Upper lobe of left lung (tissue), 6 donors: Measurements from ENCODE around the gene ORM1. TPM values are rescaled to one million over a fixed set of nuclear protein-coding genes. Genes with fewer than 3 reads are reported as not detected.
"Not testable (repeated sequence)": the region's sequence is repeated elsewhere in the genome, so short reads cannot be mapped to it uniquely, and the experiment has no call there.

Experiments used
- ATAC-seq, 2 donors: fragments of 200-7000 bp; cut with Tn5 transposase; one replicate each; pipeline ENCODE4 v1.9.1; 2022; ENCODE audit warnings: mild to moderate bottlenecking in 2 of 2, moderate library complexity in 2 of 2; ENCODE audit not compliant: low FRiP score in 2 of 2
- DNase-seq, 2 donors: peaks; one replicate each; pipeline ENCODE4 v3.0.0-alpha.2; 2019 to 2020
- H3K27ac ChIP-seq, 4 donors: fragments of 200-600 bp; sonication (generic); one replicate each; pipeline ENCODE4 v1.5.1; 2016 to 2019
- H3K27me3 ChIP-seq, 4 donors: fragments of 200-600 bp; sonication (generic); one replicate each; pipeline ENCODE4 v1.5.1; 2017 to 2019
- H3K36me3 ChIP-seq, 4 donors: fragments of 200-600 bp; sonication (generic); one replicate each; pipeline ENCODE4 v1.5.1; 2016 to 2019
- H3K4me1 ChIP-seq, 4 donors: fragments of 200-600 bp; sonication (generic); one replicate each; pipeline ENCODE4 v1.5.1; 2018 to 2019
- H3K4me3 ChIP-seq, 4 donors: fragments of 200-600 bp; sonication (generic); one replicate each; pipeline ENCODE4 v1.5.1; 2017 to 2019; ENCODE audit warnings: mild to moderate bottlenecking in 2 of 4, moderate library complexity in 1 of 4
- H3K9me3 ChIP-seq, 4 donors: fragments of 200-600 bp; sonication (generic); one replicate each; pipeline ENCODE4 v1.5.1; 2018 to 2019
- EP300 ChIP-seq, 4 donors: sonication (generic); formaldehyde crosslinking; IDR thresholded peaks; one replicate each; pipeline ENCODE4 v1.5.1; 2017; ENCODE audit warnings: antibody characterized with exemption in 4 of 4, control low read depth in 2 of 4
- POLR2A ChIP-seq, 4 donors: fragments of 450-650 bp; IDR thresholded peaks; one replicate each; pipeline ENCODE4 v1.5.1; 2016 to 2017; ENCODE audit warnings: antibody characterized with exemption in 4 of 4, mild to moderate bottlenecking in 2 of 4
- POLR2AphosphoS5 ChIP-seq, 2 donors: sonication (generic); formaldehyde crosslinking; IDR thresholded peaks; one replicate each; pipeline ENCODE4 v1.5.1; 2017; ENCODE audit warnings: antibody characterized with exemption in 2 of 2
- WGBS, 2 donors: methylation state at CpG; one replicate each; pipeline ENCODE4 v1.1.5; 2017 to 2018; 5-methylcytosine and 5-hydroxymethylcytosine counted together
- total RNA-seq, 6 donors: library from RNA; depleted of rRNA in 4 of 6; stranded (reverse); fragments of >200 nt in 4 of 6; gene quantifications; one replicate each; pipeline versions ENCODE4 v1.1.0 to v1.2.1, GENCODE V29; 2016 to 2021
- TF ChIP-seq, protein P1 (sequence below), 6 experiments: fragments of 450-650 bp in 4 of 6; fragments of 200-600 bp in 2 of 6; sonication (generic) in 2 of 6; IDR thresholded peaks; one replicate each; pipeline ENCODE4 v1.5.1; 2016 to 2019; ENCODE audit warnings: antibody characterized with exemption in 6 of 6
- donor health status: DM: no; HTN: no; CAD: no; lungs with moderate emphysema.
- donor health status: DM: no; HTN: yes; CAD: no; lungs with severe emphysema.

ORM1 gene
- total RNA-seq, 6 donors from 2014 or later: 1.8 to 17.9 (median 12.0) TPM; not detected in 1

DNA sequence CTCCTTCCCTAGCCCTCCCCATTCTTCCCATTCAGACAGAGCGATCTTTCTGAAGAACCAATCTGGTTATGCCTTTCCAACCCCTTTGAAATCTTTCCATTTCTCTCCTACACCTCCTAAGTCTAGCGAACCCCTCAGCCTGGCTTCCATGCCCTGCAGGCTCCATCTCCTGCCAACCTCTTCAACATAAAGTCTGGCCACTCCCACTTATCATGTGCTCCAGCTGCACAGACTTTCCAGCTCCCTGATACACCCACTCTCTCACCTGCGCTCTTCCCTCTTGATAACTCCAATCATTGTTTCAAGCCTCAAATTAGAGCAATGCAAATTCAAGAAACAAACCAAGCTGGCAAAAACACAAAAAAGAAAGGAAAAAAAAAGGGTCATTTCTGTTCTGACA, 3.8 kb upstream of the ORM1 start:
- no peaks in the 10 kb centered on the region for H3K9me3 ChIP-seq
- no peak overlapping the region for H3K27ac ChIP-seq
- TF ChIP-seq EP300 (IDR thresholded peaks at IDR 0.05) (no peak), POLR2A (IDR thresholded peaks at IDR 0.05) (no peak), POLR2AphosphoS5 (IDR thresholded peaks at IDR 0.05) (no peak)
- TF ChIP-seq, protein P1, sequence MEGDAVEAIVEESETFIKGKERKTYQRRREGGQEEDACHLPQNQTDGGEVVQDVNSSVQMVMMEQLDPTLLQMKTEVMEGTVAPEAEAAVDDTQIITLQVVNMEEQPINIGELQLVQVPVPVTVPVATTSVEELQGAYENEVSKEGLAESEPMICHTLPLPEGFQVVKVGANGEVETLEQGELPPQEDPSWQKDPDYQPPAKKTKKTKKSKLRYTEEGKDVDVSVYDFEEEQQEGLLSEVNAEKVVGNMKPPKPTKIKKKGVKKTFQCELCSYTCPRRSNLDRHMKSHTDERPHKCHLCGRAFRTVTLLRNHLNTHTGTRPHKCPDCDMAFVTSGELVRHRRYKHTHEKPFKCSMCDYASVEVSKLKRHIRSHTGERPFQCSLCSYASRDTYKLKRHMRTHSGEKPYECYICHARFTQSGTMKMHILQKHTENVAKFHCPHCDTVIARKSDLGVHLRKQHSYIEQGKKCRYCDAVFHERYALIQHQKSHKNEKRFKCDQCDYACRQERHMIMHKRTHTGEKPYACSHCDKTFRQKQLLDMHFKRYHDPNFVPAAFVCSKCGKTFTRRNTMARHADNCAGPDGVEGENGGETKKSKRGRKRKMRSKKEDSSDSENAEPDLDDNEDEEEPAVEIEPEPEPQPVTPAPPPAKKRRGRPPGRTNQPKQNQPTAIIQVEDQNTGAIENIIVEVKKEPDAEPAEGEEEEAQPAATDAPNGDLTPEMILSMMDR (IDR thresholded peaks at IDR 0.05): no peak
- WGBS, 2 donors: 64 to 76% methylated on average over 3 of the region's 3 CpGs
- peaks cover 0 to 17% (median 8%) of the 10 kb centered on the region in 4 donors for H3K4me1 ChIP-seq
- DNase-seq: peak in 1 of 2 donors; percentile 31
- H3K36me3 ChIP-seq: no peaks in the 10 kb centered on the region
- H3K4me3 ChIP-seq: no peak overlapping the region
- H3K27me3 ChIP-seq: no peaks in the 10 kb centered on the region
- no peak for ATAC-seq

DNA sequence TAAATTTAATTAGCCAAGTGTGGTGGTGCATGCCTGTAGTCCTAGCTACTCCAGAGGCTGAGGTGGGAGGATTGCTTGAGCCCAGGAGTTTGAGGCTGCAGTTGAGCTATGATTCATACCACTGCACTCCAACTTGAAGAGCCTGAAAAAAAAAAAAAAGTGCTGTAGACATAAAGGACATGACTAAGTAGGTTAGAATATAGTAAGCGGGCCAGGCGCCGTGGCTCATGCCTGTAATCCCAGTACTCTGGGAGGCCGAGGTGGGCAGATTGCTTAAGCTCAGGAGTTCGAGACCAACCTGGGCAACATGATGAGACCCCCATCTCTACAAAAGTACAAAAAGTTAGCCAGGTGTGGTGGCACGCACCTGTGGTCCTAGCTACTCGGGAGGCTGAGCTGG, 2.2 kb upstream of the ORM1 start:
- 88 to 90% methylated on average over 7 of the region's 7 CpGs for WGBS, 2 donors
- not testable (repeated sequence) for H3K9me3 ChIP-seq, ATAC-seq, H3K27ac ChIP-seq, H3K4me3 ChIP-seq, H3K27me3 ChIP-seq, H3K36me3 ChIP-seq
- H3K4me1 ChIP-seq: peaks cover 0 to 10% (median 4%) of the 10 kb centered on the region in 4 donors
- peak in 1 of 2 donors; percentile 57 for DNase-seq

DNA sequence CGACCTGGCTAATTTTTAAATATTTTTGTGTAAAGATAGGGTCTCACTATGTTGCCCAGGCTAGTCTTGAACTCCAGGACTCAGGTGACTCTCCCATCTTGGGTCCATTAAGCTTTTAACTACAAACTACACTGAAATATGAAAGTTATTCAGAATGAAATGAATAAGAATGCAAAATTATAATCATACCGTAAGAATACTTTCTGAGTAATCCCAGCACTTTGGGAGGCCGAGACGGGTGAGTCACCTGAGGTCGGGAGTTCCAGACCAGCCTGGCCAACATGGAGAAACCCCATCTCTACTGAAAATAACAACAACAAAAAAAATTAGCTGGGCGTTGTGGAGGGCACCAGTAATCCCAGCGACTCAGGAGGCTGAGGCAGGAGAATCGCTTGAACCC, 1.1 kb upstream of the ORM1 start:
- 73 to 90% methylated on average over 8 of the region's 8 CpGs for WGBS, 2 donors
- no peak for DNase-seq
- Histone ChIP-seq H3K4me1 (peaks cover 0 to 8% (median 4%) of the 10 kb centered on the region in 4 donors), H3K4me3 (no peak overlapping the region), H3K9me3 (no peaks in the 10 kb centered on the region), H3K27me3 (no peaks in the 10 kb centered on the region), H3K36me3 (no peaks in the 10 kb centered on the region), H3K27ac (no peak overlapping the region)
- TF ChIP-seq POLR2A (IDR thresholded peaks at IDR 0.05): no peak
- TF ChIP-seq, protein P1 (IDR thresholded peaks at IDR 0.05): no peak
- no peak for TF ChIP-seq POLR2AphosphoS5 (IDR thresholded peaks at IDR 0.05)
- TF ChIP-seq EP300 (IDR thresholded peaks at IDR 0.05): no peak
- ATAC-seq: no peak

DNA sequence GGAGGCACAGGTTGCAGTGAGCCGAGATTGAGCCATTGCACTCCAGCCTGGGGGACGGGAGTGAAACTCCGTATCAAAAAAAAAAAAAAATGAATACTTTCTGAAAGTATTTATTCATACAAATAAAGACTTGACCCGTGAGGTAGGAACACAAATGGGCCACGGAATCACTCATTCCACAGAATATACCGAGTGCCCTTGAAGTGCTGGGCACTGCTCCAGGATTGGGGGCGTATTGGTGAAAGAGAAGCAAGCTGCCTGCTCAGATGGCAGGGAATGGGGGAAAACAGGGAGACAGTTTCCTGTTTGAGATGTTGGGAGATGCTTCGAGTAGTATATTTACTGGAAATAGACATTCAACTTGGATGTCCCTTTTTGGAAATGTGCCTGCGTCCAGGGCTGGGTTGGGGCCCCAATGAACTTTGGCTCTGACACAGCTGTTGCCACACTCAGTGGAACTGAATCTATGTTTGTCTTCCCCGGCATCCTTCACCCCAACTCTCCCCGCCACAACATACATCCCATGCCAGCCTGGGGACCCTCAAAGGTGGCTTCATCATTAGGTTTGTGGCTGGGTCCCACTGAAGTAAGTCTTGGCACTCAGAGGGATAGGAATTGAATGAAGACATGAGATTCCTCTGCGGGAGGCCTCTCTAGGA, 609 bp upstream of the ORM1 start:
- H3K4me1 ChIP-seq, DNase-seq, H3K9me3 ChIP-seq, H3K4me3 ChIP-seq, ATAC-seq, H3K36me3 ChIP-seq, H3K27me3 ChIP-seq, H3K27ac ChIP-seq: not testable (repeated sequence)
- WGBS, 2 donors: 46 to 59% methylated on average over 11 of the region's 12 CpGs

DNA sequence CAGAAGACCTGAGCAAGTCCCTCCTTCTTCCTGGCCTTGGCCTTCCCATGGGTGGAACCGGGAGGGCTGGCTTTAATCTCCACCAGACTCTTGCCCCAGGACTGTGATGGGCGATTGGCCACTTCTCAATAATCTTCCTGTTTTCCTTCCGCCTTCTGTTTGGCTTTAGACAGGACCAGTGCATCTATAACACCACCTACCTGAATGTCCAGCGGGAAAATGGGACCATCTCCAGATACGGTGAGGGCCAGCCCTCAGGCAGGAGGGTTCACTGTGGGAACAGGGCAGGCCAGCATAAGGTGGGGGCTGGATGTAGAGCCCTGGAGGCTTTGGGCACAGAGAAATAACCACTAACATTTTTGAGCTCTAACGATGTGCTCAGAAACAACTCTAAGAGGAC, 951 bp downstream of the ORM1 start:
- not testable (repeated sequence) for DNase-seq

DNA sequence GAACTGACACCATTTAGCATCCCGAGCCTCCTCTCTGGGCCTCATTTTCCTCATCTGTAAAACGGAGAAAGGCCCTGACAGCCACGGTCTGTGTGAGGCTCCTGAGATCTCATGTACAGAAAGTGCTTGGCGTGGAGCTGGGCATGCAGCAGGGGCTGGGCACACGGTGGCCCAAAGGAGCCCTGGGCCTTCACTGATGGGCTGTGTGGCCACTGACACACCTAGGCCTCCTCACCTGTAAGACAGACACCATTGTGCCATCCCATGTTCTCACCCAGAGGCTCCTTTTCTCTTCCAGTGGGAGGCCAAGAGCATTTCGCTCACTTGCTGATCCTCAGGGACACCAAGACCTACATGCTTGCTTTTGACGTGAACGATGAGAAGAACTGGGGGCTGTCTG, 1.6 kb downstream of the ORM1 start:
- Histone ChIP-seq H3K4me1 (no peaks in the 10 kb centered on the region), H3K27me3 (no peaks in the 10 kb centered on the region), H3K36me3 (no peaks in the 10 kb centered on the region), H3K4me3 (no peak overlapping the region), H3K9me3 (no peaks in the 10 kb centered on the region), H3K27ac (no peak overlapping the region)
- DNase-seq: no peak
- WGBS, 2 donors: 91 to 93% methylated on average over 6 to 8 of the region's 8 CpGs
- no peak for TF ChIP-seq POLR2AphosphoS5 (IDR thresholded peaks at IDR 0.05)
- ATAC-seq: no peak

More for the DNA sequence above, 951 bp downstream of the ORM1 start:
- 71 to 72% methylated on average over 6 of the region's 6 CpGs for WGBS, 2 donors
- ATAC-seq, H3K4me1 ChIP-seq, H3K9me3 ChIP-seq, H3K27ac ChIP-seq, H3K36me3 ChIP-seq, H3K27me3 ChIP-seq, H3K4me3 ChIP-seq: not testable (repeated sequence)

DNA sequence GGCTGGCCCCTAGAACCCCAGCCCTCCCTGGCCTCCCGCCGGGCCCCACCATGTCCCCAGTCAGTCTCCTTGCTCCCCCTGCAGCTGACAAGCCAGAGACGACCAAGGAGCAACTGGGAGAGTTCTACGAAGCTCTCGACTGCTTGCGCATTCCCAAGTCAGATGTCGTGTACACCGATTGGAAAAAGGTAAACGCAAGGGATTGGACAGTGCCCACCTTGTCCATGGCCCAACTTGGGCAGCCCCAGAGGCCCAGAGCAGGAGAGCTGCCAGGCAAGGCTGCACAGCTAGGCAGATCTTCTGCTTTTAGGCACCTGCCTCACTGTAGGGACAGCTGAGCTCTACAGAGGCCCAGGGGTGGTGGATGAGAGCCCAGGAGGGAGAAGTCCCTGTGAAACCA, 2.1 kb downstream of the ORM1 start:
- H3K36me3 ChIP-seq, H3K4me3 ChIP-seq, H3K4me1 ChIP-seq, H3K27ac ChIP-seq, DNase-seq, H3K27me3 ChIP-seq, H3K9me3 ChIP-seq, ATAC-seq: not testable (repeated sequence)
- 84 to 89% methylated on average over 6 to 7 of the region's 9 CpGs for WGBS, 2 donors

DNA sequence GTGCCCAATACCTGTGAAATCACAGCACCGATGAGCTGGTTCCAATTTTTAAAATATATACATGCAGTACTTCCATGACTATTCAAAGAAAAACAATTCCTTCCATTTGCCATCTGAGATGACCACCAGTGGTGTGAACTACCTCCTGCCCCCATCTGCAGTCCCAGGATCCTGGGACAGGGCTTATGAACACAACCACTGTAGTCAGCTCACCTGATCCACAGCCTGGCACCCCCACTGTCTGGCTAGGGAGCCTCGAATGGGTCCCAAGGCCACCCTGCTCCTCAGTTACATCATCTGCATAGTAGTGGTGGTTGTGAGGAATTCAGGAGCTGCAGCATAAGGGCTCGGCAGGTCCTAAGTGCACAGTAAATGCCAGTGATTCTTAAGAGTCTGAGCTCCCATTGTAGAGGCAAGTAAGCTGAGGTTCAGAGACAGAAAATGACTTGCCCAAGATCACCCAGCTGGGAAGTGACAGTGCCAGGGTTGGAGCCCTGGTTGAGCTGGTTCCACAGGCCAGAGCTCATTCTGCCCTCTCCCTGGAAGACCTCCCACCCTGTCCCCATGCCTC, 2.9 kb downstream of the ORM1 start:
- not testable (repeated sequence) for ATAC-seq, H3K36me3 ChIP-seq, DNase-seq, H3K27ac ChIP-seq, H3K27me3 ChIP-seq, H3K9me3 ChIP-seq, H3K4me3 ChIP-seq, H3K4me1 ChIP-seq
- 78 to 85% methylated on average over 3 of the region's 3 CpGs for WGBS, 2 donors
